NCI-H1092 (cell line): ENCODE results near the gene PPT2.

Experiments
- DNase-seq: peaks from one replicate; lab custom pipeline; 2025; lab: John Stamatoyannopoulos, UW

Gene PPT2

DNA sequence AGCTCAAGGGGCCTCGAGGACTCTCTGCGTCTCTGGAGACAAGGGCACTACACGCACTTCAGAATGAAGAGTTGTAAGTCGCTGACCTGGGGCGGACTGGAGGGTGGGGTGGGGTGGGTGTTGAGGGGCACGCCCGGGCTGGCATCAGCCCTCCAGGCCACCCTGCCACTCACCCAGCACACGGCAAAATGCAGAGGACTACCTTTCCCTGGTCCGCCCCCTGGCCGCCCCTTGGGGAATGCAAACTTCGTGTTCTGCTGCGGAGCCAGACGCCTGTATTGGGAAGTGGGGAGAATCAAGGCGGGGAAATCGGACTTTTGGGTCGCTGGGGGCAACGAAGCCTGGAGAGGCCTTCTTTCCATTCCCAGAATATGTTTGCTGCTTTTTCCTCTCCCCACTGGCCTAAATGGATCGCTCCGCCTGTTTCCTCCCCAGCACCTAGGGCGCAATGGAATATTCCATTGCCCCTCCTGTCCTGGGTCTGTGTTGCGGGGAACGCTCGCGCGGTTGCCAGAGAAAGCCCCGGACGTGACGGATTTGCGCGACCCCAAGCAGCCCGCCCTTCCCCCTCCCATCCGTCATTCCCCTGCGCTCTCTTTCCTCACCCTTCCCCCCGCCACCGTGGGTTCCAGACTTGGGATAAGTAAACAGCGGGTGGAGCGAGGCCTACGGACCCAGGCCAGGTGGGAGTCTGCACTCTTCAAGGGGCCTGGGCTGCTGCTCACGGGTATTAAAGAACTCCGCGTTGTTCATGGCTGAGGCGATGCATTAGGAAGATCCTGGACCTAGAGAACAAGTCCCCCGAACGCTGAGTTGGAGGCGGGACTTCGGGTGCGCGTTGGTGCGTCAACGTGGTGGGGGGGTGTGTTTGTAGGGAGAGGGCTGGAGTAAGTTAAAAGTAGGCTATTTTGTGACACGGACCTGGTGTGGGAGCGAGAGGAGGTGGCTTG lies at the start of gene PPT2:
Gene PPT2 (plus strand): TSS at position 578 of the 950 bp plus-strand sequence. CDS start 454 bp downstream, outside the sequence.
- DNase-seq, result peak; percentile 43

DNA sequence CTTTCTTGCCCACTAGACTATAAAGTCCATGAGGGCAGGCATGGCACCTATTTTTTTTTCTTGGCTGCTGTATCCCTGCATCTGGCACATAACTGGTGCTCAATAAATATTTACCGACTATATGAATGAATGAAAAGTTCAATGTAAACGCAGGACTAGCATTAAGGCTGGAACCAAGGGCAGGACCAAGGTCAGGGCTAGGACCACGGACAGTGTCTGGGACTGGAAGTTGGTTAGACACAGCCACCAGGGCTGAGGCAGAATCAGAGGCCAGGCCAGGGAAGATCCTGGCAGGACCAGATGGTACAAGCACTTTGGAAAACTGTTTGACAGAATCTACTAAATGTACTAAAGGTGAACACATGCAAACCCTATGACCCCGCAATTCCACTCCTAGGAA lies 48.5 kb upstream of the PPT2 start:
- no peak for DNase-seq

DNA sequence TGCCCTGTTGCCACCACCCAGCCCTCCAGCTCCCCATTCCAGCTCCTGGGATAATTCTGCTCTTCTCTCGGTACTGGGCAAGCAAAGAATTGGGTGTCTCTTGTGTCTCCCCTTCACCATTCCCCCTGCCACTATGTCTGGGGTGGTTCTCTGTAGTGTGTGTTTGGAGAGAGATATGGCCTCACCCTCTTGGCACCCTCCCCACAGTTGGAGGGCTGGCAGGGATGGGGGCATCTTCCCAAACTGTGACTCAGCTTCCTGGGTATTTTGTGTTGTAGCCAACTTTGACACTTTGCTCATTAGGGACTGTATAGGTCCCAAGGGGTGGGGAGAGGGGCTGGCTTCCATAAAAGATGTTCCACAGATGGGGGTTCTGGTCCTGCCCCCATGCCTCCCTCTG lies 46.5 kb upstream of the PPT2 start:
- no peak for DNase-seq

DNA sequence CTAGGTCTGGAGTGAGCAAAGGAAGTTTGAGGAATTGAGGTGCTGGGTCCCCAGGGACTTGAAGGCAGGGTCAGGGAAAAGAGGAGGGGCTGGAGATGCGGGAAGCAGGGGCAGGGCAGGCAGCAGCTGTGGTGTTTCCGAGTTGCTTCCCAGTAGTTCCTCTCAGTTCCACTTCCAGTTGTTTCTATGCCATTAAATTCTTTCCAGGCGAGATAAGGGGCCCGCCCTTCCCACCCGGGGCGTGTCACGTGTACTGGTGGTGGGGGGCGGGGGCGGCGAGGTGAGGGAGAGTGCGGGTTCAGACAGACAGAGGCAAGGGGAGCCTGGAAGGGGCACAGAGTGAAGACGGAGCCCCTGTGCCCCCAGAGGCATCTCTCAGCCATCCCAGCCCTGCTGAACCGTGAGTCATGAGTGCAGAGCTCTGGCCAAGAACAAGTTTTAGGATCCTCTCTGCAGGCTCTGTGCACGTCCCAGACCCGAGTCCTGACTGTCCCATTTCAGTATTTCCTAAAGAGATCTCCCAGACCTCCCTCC lies 45.8 kb upstream of the PPT2 start:
- no peak for DNase-seq

DNA sequence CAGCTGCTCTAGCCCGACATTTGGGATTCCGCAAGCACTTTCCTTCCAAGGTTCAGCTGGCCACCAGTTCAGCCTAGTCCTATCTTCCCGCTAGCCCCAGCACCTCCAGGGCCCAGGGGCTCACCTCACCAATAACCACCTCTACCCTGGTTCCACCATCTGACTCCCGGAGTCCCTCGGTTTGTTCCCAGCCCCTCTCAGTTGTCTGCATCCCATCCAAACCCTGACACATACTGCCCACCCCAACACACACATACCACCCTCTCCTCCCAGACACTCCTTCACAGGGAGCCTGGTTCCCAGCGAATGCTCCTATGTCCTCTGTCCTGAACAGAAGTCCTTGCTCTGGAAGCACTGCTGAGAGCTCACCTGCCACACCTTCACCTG lies 45.2 kb upstream of the PPT2 start:
- DNase-seq, result no peak

GRCh38 chr6:32109114-32109764 lies 44.7 kb upstream of the PPT2 start, which contains the start of gene TNXB:
TSS of gene TNXB (minus strand) at chr6:32109338. CDS start at chr6:32098198, 11,140 bp downstream.
- DNase-seq, result no peak

DNA sequence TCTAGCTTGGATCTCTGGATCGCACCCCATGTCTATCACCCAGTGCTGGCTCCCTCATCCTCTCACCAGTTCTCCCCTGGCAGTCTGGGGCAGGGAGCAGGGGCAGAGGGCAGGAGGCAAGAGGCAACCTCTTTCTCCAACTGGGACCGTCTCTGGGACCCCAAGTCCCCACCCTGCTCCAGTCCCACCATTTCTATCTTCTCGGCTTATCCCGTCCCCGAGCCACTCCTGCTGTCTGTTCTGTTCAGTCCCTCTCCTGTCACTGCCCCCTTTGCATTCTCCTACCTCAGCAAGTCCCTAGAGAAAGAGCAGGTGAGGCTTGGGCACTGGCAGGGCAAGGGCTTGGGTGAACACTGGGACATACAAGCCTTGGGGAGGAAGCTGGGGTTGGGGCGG lies 44.2 kb upstream of the PPT2 start:
- DNase-seq, result no peak

DNA sequence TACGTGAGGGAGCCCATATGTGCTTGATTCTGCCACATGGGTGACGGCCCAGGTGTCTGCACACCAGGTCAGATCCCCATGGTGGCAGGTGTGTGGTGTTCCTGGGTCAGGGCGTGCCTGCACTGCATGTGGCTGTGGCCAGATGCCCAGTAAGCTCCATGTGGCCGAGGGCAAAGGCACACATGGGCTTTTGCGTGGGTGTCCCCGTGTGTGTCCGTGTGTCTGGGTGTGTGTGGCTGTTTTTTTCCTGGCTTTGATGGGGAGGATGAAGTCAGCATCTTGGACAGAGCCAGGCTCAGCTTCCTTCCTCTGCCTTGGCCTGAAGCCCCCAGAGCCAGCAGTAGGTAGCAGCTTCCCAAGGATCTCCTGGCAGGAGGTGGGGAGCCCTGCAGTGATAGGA lies 43.3 kb upstream of the PPT2 start:
- DNase-seq, result no peak

- no peak for DNase-seq
Measured at GRCh38 chr6:32111424-32112066, 42.4 kb upstream of the PPT2 start.

- no peak for DNase-seq
Measured at GRCh38 chr6:32112431-32112980, 41.4 kb upstream of the PPT2 start.

GRCh38 chr6:32113386-32114352 lies 40.3 kb upstream of the PPT2 start:
- DNase-seq, result no peak

DNA sequence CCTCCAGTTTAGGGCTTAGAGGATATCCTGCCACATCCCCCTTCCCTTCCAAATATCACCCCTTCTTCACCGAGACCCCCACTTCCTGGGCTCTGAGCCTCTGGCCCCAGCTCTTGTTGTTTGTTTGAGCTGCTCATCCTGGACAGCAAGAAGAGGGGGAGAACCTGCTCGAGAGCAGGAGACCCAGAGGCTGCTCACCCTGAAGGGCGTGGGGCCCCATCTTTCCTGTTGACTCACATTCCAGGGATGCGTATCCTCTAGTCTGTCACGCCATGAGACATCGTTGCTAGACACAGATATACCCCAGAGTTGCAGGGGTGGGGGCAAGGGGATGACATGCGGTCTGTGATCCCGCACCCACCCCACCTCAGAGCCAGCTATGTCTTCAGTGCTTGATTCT lies 39.1 kb upstream of the PPT2 start:
- no peak for DNase-seq

DNA sequence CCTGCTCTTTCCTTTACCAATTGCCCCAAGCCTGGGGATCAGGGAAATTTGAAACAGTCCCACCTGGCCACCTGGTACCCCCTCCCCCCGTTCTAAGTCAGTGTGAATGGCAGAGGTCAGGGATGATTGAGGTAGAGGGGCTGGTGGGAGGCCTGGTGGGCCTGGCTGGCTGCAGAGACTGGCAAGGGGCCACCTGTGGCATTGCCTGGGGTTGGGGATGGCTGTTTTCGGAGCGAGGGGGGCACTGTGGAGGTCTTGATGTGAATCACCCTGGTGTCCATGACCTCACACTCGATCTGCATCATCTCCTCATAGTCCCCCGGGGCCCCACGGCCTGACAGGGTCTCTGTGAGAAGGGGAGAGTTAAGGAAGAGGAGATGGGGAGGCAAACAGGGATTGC lies 38.3 kb upstream of the PPT2 start:
- DNase-seq, result no peak

DNA sequence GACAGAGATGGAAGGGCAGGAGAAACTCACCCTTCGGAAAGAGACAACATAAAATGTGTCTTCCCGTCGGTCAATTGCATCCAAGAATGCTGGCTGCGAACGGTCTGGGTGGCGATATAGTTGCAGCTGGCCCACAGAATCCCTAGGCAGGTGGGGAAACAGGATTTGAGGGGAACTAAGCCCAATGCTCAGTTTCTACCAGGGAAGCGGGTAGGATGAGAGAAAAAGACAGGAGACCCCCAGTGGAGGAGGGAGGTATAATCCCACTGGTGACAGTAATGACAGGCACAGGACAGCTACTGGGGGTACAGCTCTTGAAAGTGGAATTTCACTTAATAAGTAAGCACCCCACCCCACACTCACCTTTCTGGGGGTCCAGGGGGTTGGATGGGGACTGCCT lies 37.3 kb upstream of the PPT2 start:
- no peak for DNase-seq

DNA sequence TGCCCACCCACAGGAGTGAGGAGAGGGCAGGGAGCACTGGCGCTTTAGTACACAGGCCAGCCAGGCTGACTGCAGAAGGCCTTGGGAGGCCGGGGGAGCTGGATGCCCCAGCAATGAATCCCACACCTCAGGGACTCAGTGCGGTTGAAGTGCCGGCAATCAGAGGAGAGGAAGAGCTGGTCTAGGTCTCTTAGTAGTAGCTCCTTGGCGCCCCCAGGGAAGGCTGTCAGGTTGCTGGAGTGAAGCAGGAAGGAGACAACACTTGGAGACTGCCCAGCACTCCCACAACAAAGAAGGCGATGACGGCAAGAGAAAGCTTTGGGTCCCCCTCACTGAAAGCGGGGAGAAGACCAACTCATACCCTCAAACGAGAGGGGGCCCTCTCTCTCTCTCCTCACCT lies 36.5 kb upstream of the PPT2 start:
- no peak for DNase-seq

- DNase-seq, result peak; percentile 41
Measured at GRCh38 chr6:32118782-32119628, 34.9 kb upstream of the PPT2 start.

GRCh38 chr6:32120573-32121059 lies 33.3 kb upstream of the PPT2 start:
- no peak for DNase-seq

DNA sequence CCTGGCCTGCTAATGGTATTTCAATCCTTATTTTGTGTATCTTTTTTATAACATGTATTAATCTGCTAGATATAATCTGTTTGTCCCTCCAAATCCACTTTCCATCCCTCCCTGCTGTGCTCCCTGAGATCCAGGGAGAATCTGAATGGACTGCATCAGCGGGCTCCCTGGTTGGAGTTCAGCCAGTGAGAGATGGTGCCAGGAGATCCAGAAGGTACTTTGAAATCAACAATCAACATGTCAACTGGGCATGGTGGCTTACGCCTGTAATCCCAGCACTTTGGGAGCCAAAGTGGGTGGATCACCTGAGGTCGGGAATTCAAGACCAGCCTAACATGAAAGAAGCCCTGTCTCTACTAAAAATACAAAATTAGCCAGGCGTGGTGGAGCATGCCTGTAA lies 30.3 kb upstream of the PPT2 start:
- no peak for DNase-seq

DNA sequence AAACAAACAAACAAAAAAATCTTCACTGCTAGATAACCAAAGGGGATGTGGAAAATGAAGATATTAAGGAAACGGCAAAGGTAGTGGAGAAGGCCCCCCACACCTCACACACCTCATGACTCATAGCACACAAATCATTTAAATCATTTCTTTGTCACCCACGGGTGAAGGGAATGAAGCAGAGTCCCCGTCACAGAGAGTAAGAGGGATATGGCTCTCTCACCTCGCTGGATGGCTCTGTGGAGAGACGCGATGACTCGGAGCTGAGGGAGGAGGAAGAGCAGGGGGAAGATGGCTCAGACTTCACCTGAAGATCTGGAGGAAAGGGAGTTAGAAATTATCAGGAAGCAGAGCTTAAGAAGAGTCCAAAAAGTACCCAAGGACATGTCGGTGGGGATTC lies 27.1 kb upstream of the PPT2 start:
- DNase-seq, result no peak

- DNase-seq, result no peak
Measured at GRCh38 chr6:32127409-32127716, 26.6 kb upstream of the PPT2 start.
